D721Med (cell line): Measurements from ENCODE around the gene SP140L.
"Not testable (repeated sequence)": the region's sequence is repeated elsewhere in the genome, so short reads cannot be mapped to it uniquely, and the experiment has no call there.

Source experiments
- DNase-seq: peaks from one replicate; pipeline ENCODE4 v3.0.0; 2011; ENCODE audit warnings: low spot score; ENCODE audit not compliant: insufficient read length
- FAIRE-seq: peaks from 2 replicates; lab custom pipeline; 2011; peaks lifted over from hg19 to GRCh38; lab: Jason Lieb, UNC
- TF ChIP-seq, protein P1 (sequence below): IDR thresholded peaks from 2 replicates; pipeline ENCODE4 v1.5.1; 2012; ENCODE audit warnings: mild to moderate bottlenecking, control low read depth; ENCODE audit not compliant: insufficient read depth; ENCODE audit errors: missing control alignments

SP140L gene

DNA sequence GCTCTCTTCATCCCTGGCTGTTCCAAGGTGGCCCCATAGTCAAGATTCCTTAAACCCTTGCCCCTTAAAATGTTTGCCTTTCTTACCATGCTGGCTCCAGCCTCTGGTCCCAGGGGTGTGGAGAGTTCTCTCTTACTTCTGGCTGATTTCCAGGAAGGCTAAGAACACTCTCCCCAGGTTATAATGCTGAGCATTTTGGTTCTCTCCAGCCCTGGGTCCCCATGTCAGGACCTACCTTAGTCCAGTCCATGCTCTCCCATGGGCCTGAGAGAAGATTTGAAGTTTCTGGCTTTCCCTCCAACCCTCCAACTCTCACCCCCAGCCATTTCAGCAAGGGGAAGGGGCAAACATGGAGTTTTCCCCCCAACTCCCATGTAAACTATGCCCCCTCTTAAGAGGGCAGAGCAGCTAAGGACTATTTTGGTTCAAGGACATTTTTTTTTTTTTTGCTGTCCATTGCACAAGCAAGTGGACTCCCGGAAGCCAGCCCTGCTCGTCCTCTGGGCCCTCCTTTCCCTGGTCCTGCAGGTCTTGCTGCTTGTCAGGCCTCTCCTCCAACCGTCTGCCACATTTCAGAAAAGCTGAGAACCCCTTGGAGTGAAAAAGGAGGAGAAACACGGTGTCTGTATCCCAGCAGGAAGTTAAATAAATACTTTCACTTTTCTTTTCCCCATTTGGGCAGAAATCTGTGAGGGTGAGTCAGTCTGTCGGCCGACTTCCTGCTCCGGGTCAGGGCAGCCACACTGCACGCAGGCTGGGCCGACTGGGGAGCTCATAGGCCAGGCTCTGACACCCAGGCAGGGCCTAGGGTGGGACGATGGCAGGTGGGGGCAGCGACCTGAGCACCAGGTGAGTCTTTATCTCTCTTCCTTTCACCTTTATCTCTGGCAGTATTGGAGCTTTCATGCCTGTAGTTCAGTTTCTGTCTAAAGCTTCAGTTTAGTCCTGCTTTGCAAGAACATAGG lies at the start of gene SP140L:
SP140L (plus strand) TSS at position 741 of the 965 bp plus-strand sequence; CDS start at position 818, 77 bp downstream.
- FAIRE-seq (no peak), DNase-seq (no peak)
- TF ChIP-seq, protein P1, sequence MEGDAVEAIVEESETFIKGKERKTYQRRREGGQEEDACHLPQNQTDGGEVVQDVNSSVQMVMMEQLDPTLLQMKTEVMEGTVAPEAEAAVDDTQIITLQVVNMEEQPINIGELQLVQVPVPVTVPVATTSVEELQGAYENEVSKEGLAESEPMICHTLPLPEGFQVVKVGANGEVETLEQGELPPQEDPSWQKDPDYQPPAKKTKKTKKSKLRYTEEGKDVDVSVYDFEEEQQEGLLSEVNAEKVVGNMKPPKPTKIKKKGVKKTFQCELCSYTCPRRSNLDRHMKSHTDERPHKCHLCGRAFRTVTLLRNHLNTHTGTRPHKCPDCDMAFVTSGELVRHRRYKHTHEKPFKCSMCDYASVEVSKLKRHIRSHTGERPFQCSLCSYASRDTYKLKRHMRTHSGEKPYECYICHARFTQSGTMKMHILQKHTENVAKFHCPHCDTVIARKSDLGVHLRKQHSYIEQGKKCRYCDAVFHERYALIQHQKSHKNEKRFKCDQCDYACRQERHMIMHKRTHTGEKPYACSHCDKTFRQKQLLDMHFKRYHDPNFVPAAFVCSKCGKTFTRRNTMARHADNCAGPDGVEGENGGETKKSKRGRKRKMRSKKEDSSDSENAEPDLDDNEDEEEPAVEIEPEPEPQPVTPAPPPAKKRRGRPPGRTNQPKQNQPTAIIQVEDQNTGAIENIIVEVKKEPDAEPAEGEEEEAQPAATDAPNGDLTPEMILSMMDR: no peak

DNA sequence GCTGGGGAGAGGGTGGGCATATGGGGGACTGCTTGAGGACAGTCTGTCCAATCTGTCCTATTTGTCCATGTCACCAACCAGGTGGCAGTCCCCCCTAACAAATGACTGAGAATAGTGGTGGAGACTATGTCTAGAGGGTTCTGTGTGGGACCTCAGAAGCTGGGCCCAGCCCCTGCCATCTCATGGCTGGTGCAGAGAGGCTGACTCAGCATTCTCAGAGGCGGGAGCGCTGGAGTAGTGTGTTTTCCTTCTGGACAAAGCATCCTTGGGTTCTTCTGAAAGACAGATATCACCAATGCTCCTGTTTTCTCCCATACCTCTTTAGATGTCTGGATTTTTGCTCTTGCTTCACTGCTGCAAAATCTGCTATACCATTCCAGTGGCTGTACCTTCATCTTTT lies 44.1 kb upstream of the SP140L start:
- FAIRE-seq (no peak), DNase-seq (no peak)
- TF ChIP-seq, protein P1: no peak

DNA sequence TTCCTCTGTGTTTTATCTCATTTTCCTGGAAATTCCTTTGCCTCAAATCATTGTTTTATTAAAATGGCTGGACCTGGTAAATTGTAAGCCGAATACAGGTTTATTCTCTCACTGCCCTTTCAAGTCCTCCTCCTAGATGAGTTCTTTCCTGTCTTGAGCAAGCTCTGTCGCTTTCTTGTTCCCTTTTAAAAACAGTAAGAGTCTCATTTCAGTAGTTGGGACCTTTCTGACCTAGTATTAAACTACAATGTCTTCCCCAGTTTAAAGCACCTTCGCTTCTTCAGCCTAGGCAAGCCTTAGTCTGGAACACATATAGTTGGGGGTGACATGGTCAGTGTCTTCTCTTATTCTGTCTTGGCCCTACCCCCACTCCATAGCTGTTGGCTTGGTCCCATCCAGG lies 40.9 kb upstream of the SP140L start:
- TF ChIP-seq, protein P1: no peak
- FAIRE-seq (no peak), DNase-seq (no peak)

DNA sequence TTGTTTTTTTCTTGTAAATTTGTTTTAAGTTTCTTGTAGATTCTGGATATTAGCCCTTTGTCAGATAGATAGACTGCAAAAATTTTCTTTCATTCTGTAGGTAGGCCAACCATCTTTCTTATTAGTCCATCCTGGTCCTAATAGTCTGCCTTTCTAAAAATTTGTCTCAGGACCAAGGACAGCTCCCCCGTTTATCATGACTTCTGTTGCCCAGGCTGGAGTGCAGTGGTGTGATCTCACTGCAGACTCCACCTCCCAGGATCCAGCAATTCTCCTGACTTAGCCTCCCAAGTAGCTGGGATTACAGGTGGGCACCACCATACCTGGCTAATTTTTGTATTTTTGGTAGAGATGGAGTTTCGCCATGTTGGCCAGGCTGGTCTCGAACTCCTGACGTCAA lies 37.7 kb upstream of the SP140L start:
- DNase-seq, FAIRE-seq: not testable (repeated sequence)

DNA sequence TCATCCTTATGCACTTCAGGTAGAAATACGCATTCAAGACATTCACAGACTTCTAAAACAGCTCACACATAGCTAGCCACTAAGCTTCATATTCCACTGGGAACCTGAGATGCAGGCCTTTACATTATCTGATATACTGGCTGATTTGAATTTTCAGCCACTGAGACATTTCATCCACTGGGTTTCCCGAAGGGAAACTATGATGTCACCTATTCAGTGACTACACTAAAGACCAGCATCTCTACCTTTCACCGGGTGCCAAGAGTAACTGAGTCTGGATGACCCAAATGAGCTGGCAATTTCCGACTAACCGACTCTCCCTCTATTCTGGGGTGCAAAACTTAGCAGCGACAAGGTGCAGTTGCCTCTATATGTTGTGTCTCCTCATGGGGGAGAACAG lies 31.8 kb upstream of the SP140L start:
- no peak for DNase-seq
- TF ChIP-seq, protein P1: no peak
- FAIRE-seq: no peak

DNA sequence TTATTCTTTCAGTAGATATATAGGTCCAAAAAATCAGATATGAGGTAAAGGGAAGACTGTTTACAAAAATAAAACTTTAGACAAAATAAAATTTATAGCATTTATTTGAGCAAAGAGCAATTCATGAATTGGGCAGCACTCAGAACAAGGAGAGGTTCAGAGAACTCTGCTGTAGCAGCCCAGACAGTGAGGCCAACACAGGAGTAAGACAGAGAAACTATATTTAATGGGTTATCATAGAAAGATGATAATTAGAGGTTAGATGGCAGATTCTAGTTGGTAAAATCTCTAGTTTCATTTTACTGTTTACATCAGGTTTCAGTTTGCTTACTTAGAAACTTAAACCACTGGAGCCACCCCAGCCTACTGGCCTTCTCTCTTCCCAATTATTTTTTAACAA lies 30.1 kb upstream of the SP140L start:
- FAIRE-seq (no peak), DNase-seq (no peak)
- TF ChIP-seq, protein P1: no peak

DNA sequence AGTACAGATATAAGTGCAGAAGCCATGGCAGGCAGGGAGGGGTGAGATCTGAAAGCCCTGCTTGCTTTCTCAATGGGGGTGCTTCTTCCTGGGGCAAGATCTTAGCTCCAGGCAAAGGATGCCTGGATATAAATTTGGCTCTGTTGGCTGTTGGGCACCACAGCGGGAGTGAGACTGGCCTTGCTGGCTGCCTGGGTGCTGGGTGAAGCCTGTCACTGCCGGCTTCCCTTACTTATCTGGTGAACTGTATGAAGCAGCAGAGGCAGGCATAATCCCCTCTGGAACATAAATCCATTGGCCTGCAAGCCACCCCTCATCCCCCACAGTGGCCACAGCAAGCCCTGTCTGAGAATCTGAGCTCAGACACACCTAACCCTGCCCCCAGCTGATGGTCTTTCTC lies 27.4 kb upstream of the SP140L start:
- DNase-seq (no peak), FAIRE-seq (no peak)
- TF ChIP-seq, protein P1: no peak
